Measurements from ENCODE around the gene RAMP3. TPM values are rescaled to one million over a fixed set of nuclear protein-coding genes. Genes with fewer than 3 reads are reported as not detected.
A peak's percentile ranks its signal among the peaks of the same experiment; 100 is the strongest.

RAMP3 gene
- total and polyA plus RNA-seq, 9 of the 15 experiments (the other 6 are each of a cell fraction or from before 2014, with no cell fraction given) = not detected

- intact Hi-C loops (cut with micrococcal nuclease) (no loop called here), in situ Hi-C loops (cut with MboI) (no loop called here)
- DNase-seq (ENCODE audit: extremely low read depth in 1 of 4, low spot score in 3 of 4) (no peak), ATAC-seq (no peak), FAIRE-seq (no peak)
- Histone ChIP-seq H3K9me3 (replicated peaks; ENCODE audit: control insufficient read depth, insufficient read depth, low read depth, low read length) (no peaks in the 10 kb centered on the region), H2AFZ (ENCODE audit: low read depth, low read length) (no peak overlapping the region), H3K36me3 (ENCODE audit: control insufficient read depth, insufficient read depth, low read length) (no peaks in the 10 kb centered on the region), H4K20me1 (replicated peaks; ENCODE audit: control insufficient read depth, insufficient read depth, low read length) (peaks cover 5% of the 10 kb centered on the region), H3K9me1 (ENCODE audit: control insufficient read depth, insufficient read depth, low read length) (no peaks in the 10 kb centered on the region), H3K4me1 (replicated peaks in 1 of 2; ENCODE audit: control insufficient read depth in 2 of 2, insufficient read depth in 2 of 2, low read length in 2 of 2) (peaks cover 0 to 3% of the 10 kb centered on the region in 2 experiments; a peak in 1 of 5 replicates), H3K4me2 (ENCODE audit: insufficient read depth, low read length) (no peak overlapping the region), H3K27ac (ENCODE audit: extremely low read depth, low read depth, low read length) (no peak overlapping the region), H3K79me2 (ENCODE audit: control insufficient read depth, insufficient read depth, low read length) (no peaks in the 10 kb centered on the region), H3K27me3 (ENCODE audit: control insufficient read depth in 2 of 2, insufficient read depth in 2 of 2, low read length in 2 of 2) (peaks cover 11 to 33% of the 10 kb centered on the region in 2 experiments), H3K4me3 (no peak overlapping the region), H3K9ac (ENCODE audit: insufficient read depth in 1 of 2, low read depth in 2 of 2, low read length in 2 of 2) (no peak overlapping the region)
- WGBS (ENCODE audit: insufficient coverage, low coverage, missing lambda C conversion rate) = 0% methylated on average over 7 of the region's 7 CpGs
- CTCF ChIA-PET (ENCODE audit: low intra/inter-chr PET ratio) = no interaction called here
- TF ChIP-seq RHOXF2B (CRISPR knock-in tag; conservative IDR thresholded peaks at IDR 0.05) = no peak
- peak; percentile 70 for TF ChIP-seq RBM25 (IDR thresholded peaks at IDR 0.05; ENCODE audit: low read depth, low read length, severe bottlenecking)
- POLR2A ChIA-PET = no interaction called here
- no TSS peak for BruUV-seq (replicated peaks)
These were observed 64.5 kb downstream of the RAMP3 start for GRCh38 chr7:45221896-45222604.

- Histone ChIP-seq H3K4me3 (no peak overlapping the region), H3K9me1 (ENCODE audit: control insufficient read depth, insufficient read depth, low read length) (no peaks in the 10 kb centered on the region), H2AFZ (ENCODE audit: low read depth, low read length) (no peak overlapping the region), H3K4me1 (replicated peaks in 1 of 2; ENCODE audit: control insufficient read depth in 2 of 2, insufficient read depth in 2 of 2, low read length in 2 of 2) (peaks cover 0 to 3% of the 10 kb centered on the region in 2 experiments; a peak in 1 of 5 replicates), H3K9me3 (replicated peaks; ENCODE audit: control insufficient read depth, insufficient read depth, low read depth, low read length) (no peaks in the 10 kb centered on the region), H3K9ac (ENCODE audit: insufficient read depth in 1 of 2, low read depth in 2 of 2, low read length in 2 of 2) (no peak overlapping the region), H3K36me3 (ENCODE audit: control insufficient read depth, insufficient read depth, low read length) (no peaks in the 10 kb centered on the region), H3K27me3 (ENCODE audit: control insufficient read depth in 2 of 2, insufficient read depth in 2 of 2, low read length in 2 of 2) (peaks cover 19 to 42% of the 10 kb centered on the region in 2 experiments), H4K20me1 (replicated peaks; ENCODE audit: control insufficient read depth, insufficient read depth, low read length) (peaks cover 5% of the 10 kb centered on the region), H3K79me2 (ENCODE audit: control insufficient read depth, insufficient read depth, low read length) (no peaks in the 10 kb centered on the region), H3K4me2 (ENCODE audit: insufficient read depth, low read length) (no peak overlapping the region), H3K27ac (ENCODE audit: extremely low read depth, low read depth, low read length) (no peak overlapping the region)
- ATAC-seq = no peak
- in situ Hi-C loops (cut with MboI) (no loop called here), intact Hi-C loops (cut with micrococcal nuclease) (no loop called here)
- DNase-seq (ENCODE audit: extremely low read depth in 1 of 4, low spot score in 3 of 4) = no peak
- POLR2A ChIA-PET = interaction anchor here (0.9 kb wide), 1 partner anchor 671 kb away, joined by 3 read pairs; no protein-coding TSS in a partner anchor
- BruUV-seq (replicated peaks) = no TSS peak
- FAIRE-seq = no peak
- TF ChIP-seq MYNN (IDR thresholded peaks at IDR 0.05) (no peak), MYNN (CRISPR knock-in tag; IDR thresholded peaks at IDR 0.05) (no peak), ZNF3 (CRISPR knock-in tag; IDR thresholded peaks at IDR 0.05) (peak; percentile 86)
- CTCF ChIA-PET (ENCODE audit: low intra/inter-chr PET ratio) = no interaction called here
These were observed 65.5 kb downstream of the RAMP3 start for GRCh38 chr7:45223078-45223477.
